CD8-positive, alpha-beta memory T cell (primary cell): Measurements from ENCODE around the gene IRAG1. TPM values are rescaled to one million over a fixed set of nuclear protein-coding genes. Genes with fewer than 3 reads are reported as not detected.
"Not testable (repeated sequence)": the region's sequence is repeated elsewhere in the genome, so short reads cannot be mapped to it uniquely, and the experiment has no call there.

Source experiments
- CTCF ChIA-PET: fragments of 350-600 bp; sonication (Branson Sonifier 250); formaldehyde crosslinking; loops from one replicate; lab custom pipeline; 2021; ENCODE audit warnings: antibody characterized with exemption; lab: Charles Lee
- POLR2A ChIA-PET: fragments of 350-600 bp; sonication (Branson Sonifier 250); formaldehyde crosslinking; loops from one replicate; lab custom pipeline; 2021; ENCODE audit warnings: antibody characterized with exemption; lab: Charles Lee
- DNase-seq, 5 donors: peaks; one replicate each; pipeline versions ENCODE4 v3.0.0 to v3.0.0-alpha.2; 2020 to 2022; ENCODE audit warnings: mixed read lengths in 1 of 5
- H3K27ac ChIP-seq: one replicate; pipeline ENCODE4 v1.7.0; 2013; ENCODE audit warnings: low read depth, mild to moderate bottlenecking, low read length, moderate library complexity
- H3K27me3 ChIP-seq: 2 replicates; pipeline ENCODE4 v1.7.0; 2013; ENCODE audit warnings: low read length, mild to moderate bottlenecking; ENCODE audit not compliant: insufficient read depth, poor library complexity, severe bottlenecking
- H3K36me3 ChIP-seq: 2 replicates; pipeline ENCODE4 v1.7.0; 2013; ENCODE audit warnings: mild to moderate bottlenecking, low read length, moderate library complexity; ENCODE audit not compliant: insufficient read depth
- H3K4me1 ChIP-seq: 2 replicates; pipeline ENCODE4 v1.7.0; 2013; ENCODE audit warnings: mild to moderate bottlenecking, low read length, moderate library complexity; ENCODE audit not compliant: insufficient read depth
- H3K4me3 ChIP-seq: 2 replicates; pipeline ENCODE4 v1.7.0; 2013; ENCODE audit warnings: mild to moderate bottlenecking, low read length
- H3K9me3 ChIP-seq: 2 replicates; pipeline ENCODE4 v1.7.0; 2013; ENCODE audit warnings: mild to moderate bottlenecking, low read length
- H3K27ac Mint-ChIP-seq, 8 donors: one replicate each; pipeline ENCODE4 v1.8.0; 2020 to 2021; ENCODE audit warnings: mixed read lengths in 8 of 8, mild to moderate bottlenecking in 6 of 8, inconsistent platforms in 3 of 8, moderate library complexity in 3 of 8
- H3K27me3 Mint-ChIP-seq, 2 donors: one replicate each; pipeline ENCODE4 v1.8.0; 2020 to 2021; ENCODE audit warnings: mixed read lengths in 2 of 2, mild to moderate bottlenecking in 1 of 2, moderate library complexity in 1 of 2
- H3K36me3 Mint-ChIP-seq, 3 donors: one replicate each; pipeline ENCODE4 v1.8.0; 2020 to 2021; ENCODE audit warnings: mixed read lengths in 3 of 3, inconsistent platforms in 1 of 3, mild to moderate bottlenecking in 1 of 3
- H3K4me1 Mint-ChIP-seq, 3 donors: one replicate each; pipeline ENCODE4 v1.8.0; 2020 to 2021; ENCODE audit warnings: mixed read lengths in 3 of 3, inconsistent platforms in 1 of 3, mild to moderate bottlenecking in 1 of 3
- H3K4me3 Mint-ChIP-seq, 7 donors: one replicate each; pipeline ENCODE4 v1.8.0; 2020 to 2021; ENCODE audit warnings: mixed read lengths in 7 of 7, mild to moderate bottlenecking in 6 of 7, moderate library complexity in 4 of 7, inconsistent platforms in 2 of 7
- H3K9me3 Mint-ChIP-seq, 5 donors: one replicate each; pipeline ENCODE4 v1.8.0; 2020 to 2022; ENCODE audit warnings: mixed read lengths in 5 of 5, mild to moderate bottlenecking in 3 of 5, moderate library complexity in 2 of 5, inconsistent platforms in 1 of 5
- polyA plus RNA-seq: library from polyadenylated mRNA; unstranded; fragments of 300-500 nt; fragmentation: Illumina TruSeq; gene quantifications from one replicate; pipeline ENCODE4 v1.2.3, GENCODE V29; 2021
- total RNA-seq, 2 experiments: library from RNA; stranded (reverse); gene quantifications; one replicate each; pipeline ENCODE4 v1.2.3, GENCODE V29; 2021

Gene IRAG1
- total and polyA plus RNA-seq, 3 experiments from 2014 or later, result not detected

DNA sequence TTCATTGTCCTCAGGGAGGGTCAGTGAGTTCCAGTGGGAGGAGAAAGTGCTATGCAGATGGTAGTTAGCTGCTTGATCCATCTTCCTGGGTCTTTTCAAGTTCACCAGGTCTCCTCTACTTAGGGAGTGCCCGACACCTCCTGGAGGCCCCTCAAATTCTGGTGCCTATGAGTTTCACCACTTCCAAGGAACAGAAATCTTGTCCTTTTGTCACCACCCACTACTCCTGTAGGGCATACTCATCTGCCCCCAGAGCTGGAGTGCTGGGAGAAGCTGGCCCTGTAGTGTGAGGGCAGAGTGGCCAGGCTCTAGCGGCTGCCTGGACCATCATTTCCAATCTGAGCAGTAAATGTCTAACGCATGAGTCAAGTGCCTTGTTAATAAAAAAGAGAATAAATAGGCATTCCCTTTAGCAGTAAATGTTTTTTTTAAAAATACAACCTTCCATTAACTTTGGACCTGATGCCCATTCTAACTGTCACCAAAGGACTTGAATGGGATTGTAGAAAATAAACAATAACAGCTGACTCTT lies 12.5 kb downstream of the IRAG1 start:
- no peaks in the 10 kb centered on the region for H3K9me3 Mint-ChIP-seq
- no peak for DNase-seq
- no peak overlapping the region for H3K4me3 Mint-ChIP-seq
- ChIA-PET CTCF (interaction anchor here (0.6 kb wide), 1 partner anchor 297 kb away, joined by 3 read pairs; no protein-coding TSS in a partner anchor), POLR2A (no interaction called here)
- no peaks in the 10 kb centered on the region for H3K27me3 ChIP-seq
- H3K27ac ChIP-seq, result no peak overlapping the region
- no peak overlapping the region for H3K4me3 ChIP-seq
- H3K36me3 ChIP-seq, result no peaks in the 10 kb centered on the region
- H3K4me1 Mint-ChIP-seq, result no peaks in the 10 kb centered on the region
- peaks cover 22 to 36% of the 10 kb centered on the region in 2 donors for H3K27me3 Mint-ChIP-seq
- no peaks in the 10 kb centered on the region for H3K9me3 ChIP-seq
- H3K4me1 ChIP-seq, result no peaks in the 10 kb centered on the region
- H3K27ac Mint-ChIP-seq, result no peak overlapping the region
- no peaks in the 10 kb centered on the region for H3K36me3 Mint-ChIP-seq

- H3K36me3 Mint-ChIP-seq, H3K4me1 Mint-ChIP-seq, H3K9me3 Mint-ChIP-seq, H3K4me1 ChIP-seq, POLR2A ChIA-PET, H3K27ac Mint-ChIP-seq, H3K9me3 ChIP-seq, H3K36me3 ChIP-seq, H3K4me3 ChIP-seq, H3K27me3 ChIP-seq, H3K4me3 Mint-ChIP-seq, H3K27ac ChIP-seq, DNase-seq: not testable (repeated sequence)
- CTCF ChIA-PET, result interaction anchor here (1.2 kb wide), 1 partner anchor 275 kb away, joined by 3 read pairs; no protein-coding TSS in a partner anchor
- peaks cover 25 to 39% of the 10 kb centered on the region in 2 donors for H3K27me3 Mint-ChIP-seq
These were observed 13.3 kb downstream of the IRAG1 start for GRCh38 chr11:10680279-10680678.

DNA sequence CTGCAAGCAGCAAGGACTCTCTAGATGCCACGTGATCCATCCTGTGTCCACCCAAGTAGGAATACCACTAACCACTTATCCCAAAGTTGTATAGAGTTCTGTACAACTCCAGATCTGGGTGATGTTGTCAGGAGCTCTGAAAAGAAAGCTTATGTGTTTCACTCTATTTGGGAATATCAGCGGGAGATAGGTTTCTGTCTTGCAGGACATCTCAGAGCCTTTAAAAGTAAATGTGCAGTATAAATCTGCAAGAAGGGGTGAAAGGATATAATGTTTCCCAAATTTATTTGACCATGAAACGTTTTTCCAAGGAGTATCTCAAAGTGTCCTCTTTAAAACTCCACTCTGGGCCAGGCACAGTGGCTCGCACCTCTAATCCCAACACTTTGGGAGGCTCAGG lies 13.9 kb downstream of the IRAG1 start:
- Mint-ChIP-seq H3K9me3 (no peaks in the 10 kb centered on the region), H3K27me3 (peaks cover 25 to 40% of the 10 kb centered on the region in 2 donors), H3K4me3 (no peak overlapping the region), H3K27ac (no peak overlapping the region), H3K4me1 (peaks cover 0 to 4% (median 0%) of the 10 kb centered on the region in 3 donors), H3K36me3 (no peaks in the 10 kb centered on the region)
- no peak for DNase-seq
- Histone ChIP-seq H3K4me3 (no peak overlapping the region), H3K27ac (no peak overlapping the region), H3K27me3 (no peaks in the 10 kb centered on the region), H3K4me1 (no peaks in the 10 kb centered on the region), H3K9me3 (no peaks in the 10 kb centered on the region), H3K36me3 (no peaks in the 10 kb centered on the region)
- ChIA-PET POLR2A (no interaction called here), CTCF (interaction anchor here (1.2 kb wide), 1 partner anchor 274 kb away, joined by 3 read pairs; no protein-coding TSS in a partner anchor)

DNA sequence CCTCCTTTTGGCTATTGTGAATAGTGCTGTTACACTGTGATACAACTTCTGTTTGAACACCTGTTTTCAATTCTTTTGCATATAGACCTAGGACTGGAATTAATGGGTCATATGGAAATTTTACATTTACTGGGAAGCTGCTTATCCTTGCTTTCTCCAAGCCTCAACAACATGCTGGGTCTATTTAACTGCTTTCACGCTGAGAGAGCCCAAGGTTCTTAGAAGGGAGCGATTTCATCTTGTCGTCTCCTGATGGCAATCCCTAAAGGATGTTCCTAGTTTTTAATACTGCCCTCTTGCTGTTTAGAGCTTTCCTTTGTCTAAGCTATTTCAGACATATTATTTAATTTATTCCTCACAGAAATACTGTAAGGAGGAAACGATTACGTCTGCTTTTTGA lies 15.5 kb downstream of the IRAG1 start:
- H3K27ac Mint-ChIP-seq, result no peak overlapping the region
- no peaks in the 10 kb centered on the region for H3K9me3 Mint-ChIP-seq
- ChIA-PET CTCF (interaction anchor here (0.5 kb wide), 1 partner anchor 116 kb away, joined by 4 read pairs; no protein-coding TSS in a partner anchor), POLR2A (no interaction called here)
- no peaks in the 10 kb centered on the region for H3K36me3 Mint-ChIP-seq
- no peaks in the 10 kb centered on the region for H3K4me1 ChIP-seq
- peaks cover 0 to 9% (median 2%) of the 10 kb centered on the region in 3 donors for H3K4me1 Mint-ChIP-seq
- no peak overlapping the region for H3K4me3 Mint-ChIP-seq
- H3K9me3 ChIP-seq, result no peaks in the 10 kb centered on the region
- no peak overlapping the region for H3K4me3 ChIP-seq
- H3K27me3 ChIP-seq, result no peaks in the 10 kb centered on the region
- DNase-seq, result no peak
- no peak overlapping the region for H3K27ac ChIP-seq
- peaks cover 28 to 54% of the 10 kb centered on the region in 2 donors for H3K27me3 Mint-ChIP-seq
- no peaks in the 10 kb centered on the region for H3K36me3 ChIP-seq

GRCh38 chr11:10676919-10677318 lies 16.6 kb downstream of the IRAG1 start:
- Mint-ChIP-seq H3K4me3 (no peak overlapping the region), H3K27ac (no peak overlapping the region), H3K36me3 (no peaks in the 10 kb centered on the region), H3K27me3 (peaks cover 28 to 62% of the 10 kb centered on the region in 2 donors), H3K9me3 (no peaks in the 10 kb centered on the region), H3K4me1 (peaks cover 0 to 9% (median 2%) of the 10 kb centered on the region in 3 donors)
- Histone ChIP-seq H3K9me3 (no peaks in the 10 kb centered on the region), H3K4me3 (no peak overlapping the region), H3K27me3 (no peaks in the 10 kb centered on the region), H3K27ac (no peak overlapping the region), H3K36me3 (no peaks in the 10 kb centered on the region), H3K4me1 (no peaks in the 10 kb centered on the region)
- CTCF ChIA-PET, result no interaction called here
- DNase-seq, result no peak
- POLR2A ChIA-PET, result no interaction called here

- Mint-ChIP-seq H3K9me3 (no peaks in the 10 kb centered on the region), H3K27ac (no peak overlapping the region), H3K27me3 (peaks cover 30 to 69% of the 10 kb centered on the region in 2 donors), H3K4me3 (no peak overlapping the region), H3K4me1 (peaks cover 0 to 9% (median 2%) of the 10 kb centered on the region in 3 donors), H3K36me3 (no peaks in the 10 kb centered on the region)
- Histone ChIP-seq H3K27ac (no peak overlapping the region), H3K27me3 (no peaks in the 10 kb centered on the region), H3K36me3 (no peaks in the 10 kb centered on the region), H3K4me1 (no peaks in the 10 kb centered on the region), H3K4me3 (no peak overlapping the region), H3K9me3 (no peaks in the 10 kb centered on the region)
- DNase-seq, result no peak
- CTCF ChIA-PET, result no interaction called here
- POLR2A ChIA-PET, result no interaction called here
These were observed 18.6 kb downstream of the IRAG1 start for GRCh38 chr11:10674911-10675440.

- H3K9me3 Mint-ChIP-seq, result no peaks in the 10 kb centered on the region
- no peak overlapping the region for H3K27ac ChIP-seq
- peaks cover 0 to 9% (median 2%) of the 10 kb centered on the region in 3 donors for H3K4me1 Mint-ChIP-seq
- H3K27me3 ChIP-seq, result no peaks in the 10 kb centered on the region
- H3K27ac Mint-ChIP-seq, result no peak overlapping the region
- H3K36me3 Mint-ChIP-seq, result no peaks in the 10 kb centered on the region
- POLR2A ChIA-PET, result no interaction called here
- no peaks in the 10 kb centered on the region for H3K36me3 ChIP-seq
- peaks cover 28 to 66% of the 10 kb centered on the region in 2 donors for H3K27me3 Mint-ChIP-seq
- CTCF ChIA-PET, result interaction anchor here (0.7 kb wide), 1 partner anchor 11 kb away, joined by 3 read pairs; no protein-coding TSS in a partner anchor
- no peak for DNase-seq
- H3K4me1 ChIP-seq, result no peaks in the 10 kb centered on the region
- no peak overlapping the region for H3K4me3 ChIP-seq
- no peaks in the 10 kb centered on the region for H3K9me3 ChIP-seq
- no peak overlapping the region for H3K4me3 Mint-ChIP-seq
These were observed 19.1 kb downstream of the IRAG1 start for GRCh38 chr11:10674440-10674855.

DNA sequence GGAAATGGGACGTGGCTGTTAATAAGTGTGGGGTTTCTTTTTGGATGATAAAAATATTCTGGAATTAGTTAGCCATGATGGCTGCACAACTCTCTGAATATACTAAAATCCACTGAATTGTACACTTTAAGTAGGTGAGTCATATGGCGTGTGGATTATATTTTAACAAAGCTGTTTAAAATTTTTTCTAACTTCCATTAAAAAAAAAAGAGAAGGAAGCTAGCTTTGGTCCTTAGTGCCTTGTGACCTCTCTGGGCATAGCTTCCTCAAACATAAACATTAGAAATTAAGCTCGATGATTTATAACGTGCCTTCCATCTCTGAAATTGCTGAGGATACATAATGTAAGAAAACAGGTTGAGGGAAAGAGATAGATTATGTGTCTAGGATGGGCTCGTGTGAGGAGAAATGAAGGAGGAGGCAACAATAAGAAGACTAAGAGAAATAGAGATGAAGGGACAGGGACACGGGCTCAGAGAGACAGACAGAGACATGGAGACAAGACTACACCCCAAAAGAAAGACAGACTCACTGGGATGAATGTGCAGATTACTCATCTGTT lies 20.0 kb downstream of the IRAG1 start:
- Mint-ChIP-seq H3K9me3 (no peaks in the 10 kb centered on the region), H3K4me3 (no peak overlapping the region), H3K27ac (no peak overlapping the region), H3K4me1 (peaks cover 0 to 9% (median 2%) of the 10 kb centered on the region in 3 donors), H3K27me3 (peaks cover 26 to 60% of the 10 kb centered on the region in 2 donors), H3K36me3 (no peaks in the 10 kb centered on the region)
- Histone ChIP-seq H3K4me3 (no peak overlapping the region), H3K9me3 (no peaks in the 10 kb centered on the region), H3K27me3 (no peaks in the 10 kb centered on the region), H3K36me3 (no peaks in the 10 kb centered on the region), H3K4me1 (no peaks in the 10 kb centered on the region), H3K27ac (no peak overlapping the region)
- POLR2A ChIA-PET, result no interaction called here
- CTCF ChIA-PET, result interaction anchor here (0.7 kb wide), 1 partner anchor 10 kb away, joined by 3 read pairs; no protein-coding TSS in a partner anchor
- no peak for DNase-seq
